DND-41 (cell line): Measurements from ENCODE around the gene C2CD2L.
A peak's percentile ranks its signal among the peaks of the same experiment; 100 is the strongest.

Experiments
- ATAC-seq: fragments of 200-7000 bp; cut with Tn5 transposase; 3 replicates; pipeline ENCODE4 v1.9.1; 2021; ENCODE audit warnings: low read depth; ENCODE audit not compliant: insufficient read depth
- DNase-seq: peaks from one replicate; pipeline ENCODE4 v3.0.0-alpha.2; 2020
- H2AFZ ChIP-seq: 2 replicates; pipeline ENCODE4 v1.6.0; 2012; ENCODE audit warnings: low read depth, low read length
- H3K27ac ChIP-seq: 2 replicates; pipeline ENCODE4 v1.5.1; 2012; ENCODE audit warnings: low read length, inconsistent platforms
- H3K27me3 ChIP-seq: fragments of 200-600 bp; sonication (generic); 2 replicates; pipeline ENCODE4 v1.6.0; 2012; ENCODE audit warnings: low read length, mild to moderate bottlenecking, inconsistent platforms; ENCODE audit not compliant: insufficient read depth, poor library complexity
- H3K36me3 ChIP-seq: 2 replicates; pipeline ENCODE4 v1.5.1; 2012; ENCODE audit warnings: low read length, inconsistent platforms; ENCODE audit not compliant: insufficient read depth
- H3K4me1 ChIP-seq: 2 replicates; pipeline ENCODE4 v1.5.1; 2012; ENCODE audit warnings: mild to moderate bottlenecking, low read length; ENCODE audit not compliant: insufficient read depth
- H3K4me2 ChIP-seq: 2 replicates; pipeline ENCODE4 v1.6.0; 2012; ENCODE audit warnings: mild to moderate bottlenecking, moderate library complexity, low read length, inconsistent platforms; ENCODE audit not compliant: insufficient read depth
- H3K4me3 ChIP-seq, 2 experiments: fragments of 200-600 bp in 1 of 2; shearing (Covaris generic) in 1 of 2; 2 replicates each; pipeline ENCODE4 v1.5.1; 2012 to 2016; ENCODE audit warnings: inconsistent platforms in 2 of 2, low read length in 2 of 2, mild to moderate bottlenecking in 2 of 2, low read depth in 1 of 2, moderate library complexity in 1 of 2
- H3K79me2 ChIP-seq: 2 replicates; pipeline ENCODE4 v1.6.0; 2012; ENCODE audit warnings: low read length, inconsistent platforms; ENCODE audit not compliant: insufficient read depth
- H3K9ac ChIP-seq: 2 replicates; pipeline ENCODE4 v1.6.0; 2012; ENCODE audit warnings: low read depth, mild to moderate bottlenecking, inconsistent platforms, low read length, moderate library complexity
- H3K9me3 ChIP-seq: 2 replicates; pipeline ENCODE4 v1.5.1; 2012; ENCODE audit warnings: low read length, moderate library complexity, mild to moderate bottlenecking, inconsistent platforms; ENCODE audit not compliant: insufficient read depth, severe bottlenecking
- H4K20me1 ChIP-seq: 2 replicates; pipeline ENCODE4 v1.6.0; 2012; ENCODE audit warnings: low read length; ENCODE audit not compliant: insufficient read depth
- CTCF ChIP-seq: IDR thresholded peaks from 2 replicates; pipeline ENCODE4 v1.5.1; 2012; ENCODE audit warnings: borderline replicate concordance, low read length, moderate library complexity, mild to moderate bottlenecking; ENCODE audit not compliant: poor library complexity, severe bottlenecking; ENCODE audit errors: extremely low read depth
- EZH2 ChIP-seq: IDR thresholded peaks from 3 replicates; pipeline ENCODE4 v1.6.1; 2012; ENCODE audit warnings: borderline replicate concordance, low read depth, mild to moderate bottlenecking, moderate library complexity, low read length, inconsistent platforms; ENCODE audit not compliant: severe bottlenecking

C2CD2L gene

GRCh38 chr11:119107538-119108145, 498 bp downstream of the C2CD2L start:
- H3K4me3 ChIP-seq, result peak overlapping the region; percentile 67 to 89
- ATAC-seq (peak; percentile 44), DNase-seq (no peak)
- peak overlapping the region; percentile 77 for H3K9ac ChIP-seq
- H3K27me3 ChIP-seq, result no peaks in the 10 kb centered on the region
- peaks cover 50% of the 10 kb centered on the region for H3K79me2 ChIP-seq
- peak overlapping the region; percentile 94 for H3K4me2 ChIP-seq
- H3K9me3 ChIP-seq, result no peaks in the 10 kb centered on the region
- TF ChIP-seq EZH2, result no peak
- no peak for TF ChIP-seq CTCF
- peaks cover 30% of the 10 kb centered on the region for H3K36me3 ChIP-seq
- peaks cover 50% of the 10 kb centered on the region for H3K4me1 ChIP-seq
- H2AFZ ChIP-seq, result peak overlapping the region; percentile 79
- peaks cover 9% of the 10 kb centered on the region; the same call in 1 of the 2 replicates for H4K20me1 ChIP-seq
- H3K27ac ChIP-seq, result peak overlapping the region; percentile 53

- Histone ChIP-seq H2AFZ (peak overlapping the region; percentile 79), H4K20me1 (peaks cover 9% of the 10 kb centered on the region; the same call in 1 of the 2 replicates), H3K9me3 (no peaks in the 10 kb centered on the region), H3K27me3 (no peaks in the 10 kb centered on the region), H3K27ac (peak overlapping the region; percentile 53), H3K36me3 (peaks cover 37% of the 10 kb centered on the region), H3K79me2 (peaks cover 44% of the 10 kb centered on the region), H3K4me3 (peak overlapping the region; percentile 67 to 89), H3K4me2 (peak overlapping the region; percentile 94), H3K9ac (peak overlapping the region; percentile 77), H3K4me1 (peaks cover 44% of the 10 kb centered on the region)
- peak; percentile 65 for ATAC-seq
- DNase-seq, result peak; percentile 65
- TF ChIP-seq EZH2, result no peak
- no peak for TF ChIP-seq CTCF
These were observed 1.2 kb downstream of the C2CD2L start for GRCh38 chr11:119108146-119108856.

DNA sequence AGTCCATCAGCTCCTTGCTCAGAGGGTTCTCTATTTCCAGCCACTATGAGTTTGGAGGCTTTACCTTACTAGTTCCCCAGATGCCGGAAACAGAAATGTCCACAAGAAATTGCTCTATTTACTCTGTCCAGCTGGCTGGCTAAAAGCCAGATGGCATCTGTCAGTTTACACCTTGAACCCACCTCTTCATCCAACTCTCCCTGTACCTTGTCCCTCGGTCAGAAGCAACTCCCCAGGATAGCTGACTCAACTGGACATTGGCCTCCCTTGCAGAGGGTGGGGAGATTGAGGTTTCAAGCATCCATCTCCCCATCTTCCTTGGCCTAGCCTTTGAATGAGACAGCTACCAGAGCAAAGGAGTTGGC, 1.7 kb downstream of the C2CD2L start:
- Histone ChIP-seq H3K27ac (peak overlapping the region; percentile 53), H3K4me2 (peak overlapping the region; percentile 94), H3K9ac (peak overlapping the region; percentile 77; the same call in 1 of the 2 replicates), H3K79me2 (peaks cover 44% of the 10 kb centered on the region), H3K4me1 (peaks cover 38% of the 10 kb centered on the region), H3K27me3 (no peaks in the 10 kb centered on the region), H2AFZ (no peak overlapping the region), H4K20me1 (peaks cover 9% of the 10 kb centered on the region; the same call in 1 of the 2 replicates), H3K9me3 (no peaks in the 10 kb centered on the region), H3K36me3 (peaks cover 42% of the 10 kb centered on the region), H3K4me3 (peak overlapping the region; percentile 67 to 89; a peak in 3 of 4 replicates)
- ATAC-seq, result no peak
- no peak for TF ChIP-seq CTCF
- TF ChIP-seq EZH2, result no peak
- no peak for DNase-seq
